Esophagus muscularis mucosa (tissue), 3 donors: ENCODE data around the gene RCOR1.
"Not testable (repeated sequence)": the region's sequence is repeated elsewhere in the genome, so short reads cannot be mapped to it uniquely, and the experiment has no call there.

ENCODE experiments used
- POLR2A ChIP-seq: fragments of 450-650 bp; IDR thresholded peaks from one replicate; pipeline ENCODE4 v1.6.1; 2017; ENCODE audit warnings: antibody characterized with exemption, moderate library complexity, mild to moderate bottlenecking, low read depth
- TF ChIP-seq, protein P1 (sequence below), 3 experiments: fragments of 200-600 bp in 2 of 3; fragments of 450-650 bp in 1 of 3; sonication (generic) in 2 of 3; IDR thresholded peaks; one replicate each; pipeline ENCODE4 v1.5.1; 2017 to 2019; ENCODE audit warnings: antibody characterized with exemption in 3 of 3, mild to moderate bottlenecking in 2 of 3, moderate library complexity in 1 of 3

DNA sequence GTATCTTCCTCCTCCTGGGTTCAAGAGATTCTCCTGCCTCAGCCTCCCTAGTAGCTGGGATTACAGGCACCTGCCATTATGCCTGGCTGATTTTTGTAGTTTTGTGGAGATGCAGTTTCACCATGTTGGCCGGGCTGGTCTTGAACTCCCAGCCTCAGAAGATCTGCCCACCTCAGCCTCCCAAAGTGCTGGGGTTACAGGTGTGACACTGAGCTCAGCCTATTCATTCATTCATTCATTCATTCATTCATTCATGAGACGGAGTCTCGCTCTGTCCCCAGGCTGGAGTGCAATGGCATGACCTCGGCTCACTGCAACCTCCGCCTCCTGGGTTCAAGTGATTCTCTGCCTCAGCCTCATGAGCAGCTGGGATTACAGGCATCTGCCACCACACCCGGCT, 47.2 kb downstream of the RCOR1 start:
- TF ChIP-seq, protein P1, sequence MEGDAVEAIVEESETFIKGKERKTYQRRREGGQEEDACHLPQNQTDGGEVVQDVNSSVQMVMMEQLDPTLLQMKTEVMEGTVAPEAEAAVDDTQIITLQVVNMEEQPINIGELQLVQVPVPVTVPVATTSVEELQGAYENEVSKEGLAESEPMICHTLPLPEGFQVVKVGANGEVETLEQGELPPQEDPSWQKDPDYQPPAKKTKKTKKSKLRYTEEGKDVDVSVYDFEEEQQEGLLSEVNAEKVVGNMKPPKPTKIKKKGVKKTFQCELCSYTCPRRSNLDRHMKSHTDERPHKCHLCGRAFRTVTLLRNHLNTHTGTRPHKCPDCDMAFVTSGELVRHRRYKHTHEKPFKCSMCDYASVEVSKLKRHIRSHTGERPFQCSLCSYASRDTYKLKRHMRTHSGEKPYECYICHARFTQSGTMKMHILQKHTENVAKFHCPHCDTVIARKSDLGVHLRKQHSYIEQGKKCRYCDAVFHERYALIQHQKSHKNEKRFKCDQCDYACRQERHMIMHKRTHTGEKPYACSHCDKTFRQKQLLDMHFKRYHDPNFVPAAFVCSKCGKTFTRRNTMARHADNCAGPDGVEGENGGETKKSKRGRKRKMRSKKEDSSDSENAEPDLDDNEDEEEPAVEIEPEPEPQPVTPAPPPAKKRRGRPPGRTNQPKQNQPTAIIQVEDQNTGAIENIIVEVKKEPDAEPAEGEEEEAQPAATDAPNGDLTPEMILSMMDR (IDR thresholded peaks at IDR 0.05): not testable (repeated sequence)
- TF ChIP-seq POLR2A: not testable (repeated sequence)
